ENCODE measurements around the gene FOLH1. TPM values are rescaled to one million over a fixed set of nuclear protein-coding genes. Genes with fewer than 3 reads are reported as not detected.
"Not testable (repeated sequence)": the region's sequence is repeated elsewhere in the genome, so short reads cannot be mapped to it uniquely, and the experiment has no call there.

FOLH1 gene
- total RNA-seq, 1 experiment from 2014 or later: 0.58 TPM

GRCh38 chr11:49202287-49202976, 6.0 kb downstream of the FOLH1 start:
- no peak for DNase-seq
- TF ChIP-seq EZH2phosphoT487 (IDR thresholded peaks at IDR 0.05; ENCODE audit: borderline replicate concordance, low read length) (no peak), EZH2 (IDR thresholded peaks at IDR 0.05; ENCODE audit: low read length, unreplicated experiment) (no peak)
- TF ChIP-seq, protein P1, sequence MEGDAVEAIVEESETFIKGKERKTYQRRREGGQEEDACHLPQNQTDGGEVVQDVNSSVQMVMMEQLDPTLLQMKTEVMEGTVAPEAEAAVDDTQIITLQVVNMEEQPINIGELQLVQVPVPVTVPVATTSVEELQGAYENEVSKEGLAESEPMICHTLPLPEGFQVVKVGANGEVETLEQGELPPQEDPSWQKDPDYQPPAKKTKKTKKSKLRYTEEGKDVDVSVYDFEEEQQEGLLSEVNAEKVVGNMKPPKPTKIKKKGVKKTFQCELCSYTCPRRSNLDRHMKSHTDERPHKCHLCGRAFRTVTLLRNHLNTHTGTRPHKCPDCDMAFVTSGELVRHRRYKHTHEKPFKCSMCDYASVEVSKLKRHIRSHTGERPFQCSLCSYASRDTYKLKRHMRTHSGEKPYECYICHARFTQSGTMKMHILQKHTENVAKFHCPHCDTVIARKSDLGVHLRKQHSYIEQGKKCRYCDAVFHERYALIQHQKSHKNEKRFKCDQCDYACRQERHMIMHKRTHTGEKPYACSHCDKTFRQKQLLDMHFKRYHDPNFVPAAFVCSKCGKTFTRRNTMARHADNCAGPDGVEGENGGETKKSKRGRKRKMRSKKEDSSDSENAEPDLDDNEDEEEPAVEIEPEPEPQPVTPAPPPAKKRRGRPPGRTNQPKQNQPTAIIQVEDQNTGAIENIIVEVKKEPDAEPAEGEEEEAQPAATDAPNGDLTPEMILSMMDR (conservative IDR thresholded peaks at IDR 0.05; ENCODE audit: low read depth, low read length): no peak
- ChIA-PET CTCF (interaction anchor here (0.6 kb wide), 1 partner anchor 98 kb away, joined by 3 read pairs; no protein-coding TSS in a partner anchor), POLR2A (ENCODE audit: unreplicated experiment) (no interaction called here)
- Histone ChIP-seq H3K4me2 (ENCODE audit: low read length) (no peak overlapping the region), H3K9me3 (ENCODE audit: low read length) (no peaks in the 10 kb centered on the region), H3K27ac (ENCODE audit: low read length) (no peak overlapping the region), H3F3A (ENCODE audit: low read length, unreplicated experiment) (no peaks in the 10 kb centered on the region), H3K27me3 (ENCODE audit: low read length) (no peaks in the 10 kb centered on the region), H3K4me1 (ENCODE audit: insufficient read depth, low read length) (no peaks in the 10 kb centered on the region), H3K79me2 (ENCODE audit: low read length) (no peaks in the 10 kb centered on the region), H3K9me2 (replicated peaks; ENCODE audit: low read length) (no peaks in the 10 kb centered on the region), H3K36me3 (ENCODE audit: low read depth, low read length) (no peaks in the 10 kb centered on the region), H4K20me1 (ENCODE audit: low read length) (no peaks in the 10 kb centered on the region), H3K4me3 (ENCODE audit: low read length) (no peak overlapping the region), H3K9ac (ENCODE audit: low read length) (no peak overlapping the region), H2AFZ (ENCODE audit: low read length) (no peak overlapping the region)
- no peak for ATAC-seq
- BruUV-seq (replicated peaks): no TSS peak
- intact Hi-C loops (cut with micrococcal nuclease): no loop called here

DNA sequence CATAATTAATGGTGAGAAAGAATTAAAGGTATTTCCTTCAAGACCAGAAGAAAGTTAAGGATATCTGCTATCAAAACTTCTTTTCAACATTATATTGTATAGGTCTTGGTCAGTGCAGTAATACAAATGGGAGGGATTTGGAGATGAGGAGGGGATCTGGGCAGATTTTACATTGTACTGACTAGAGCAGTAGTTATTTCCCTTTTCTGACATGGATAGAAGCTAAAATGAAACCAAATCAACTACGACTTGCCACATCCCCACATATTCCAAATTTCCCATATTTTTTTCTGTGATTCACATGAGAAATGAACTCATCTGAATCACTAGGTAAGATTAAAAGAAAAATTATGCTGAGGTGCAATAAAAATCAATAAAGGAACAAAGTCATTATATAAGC, 11.6 kb downstream of the FOLH1 start:
- H3K9ac ChIP-seq (ENCODE audit: low read length); H3K4me2 ChIP-seq (ENCODE audit: low read length); H3K4me1 ChIP-seq (ENCODE audit: insufficient read depth, low read length); H2AFZ ChIP-seq (ENCODE audit: low read length); intact Hi-C loops (cut with micrococcal nuclease); H3K9me2 ChIP-seq (replicated peaks; ENCODE audit: low read length); DNase-seq; ATAC-seq; H3K4me3 ChIP-seq (ENCODE audit: low read length); H3K36me3 ChIP-seq (ENCODE audit: low read depth, low read length); CTCF ChIA-PET; POLR2A ChIA-PET (ENCODE audit: unreplicated experiment); H3K27me3 ChIP-seq (ENCODE audit: low read length); BruUV-seq (replicated peaks); H3F3A ChIP-seq (ENCODE audit: low read length, unreplicated experiment); H3K79me2 ChIP-seq (ENCODE audit: low read length); H3K9me3 ChIP-seq (ENCODE audit: low read length); H3K27ac ChIP-seq (ENCODE audit: low read length); H4K20me1 ChIP-seq (ENCODE audit: low read length): not testable (repeated sequence)

- H3F3A ChIP-seq (ENCODE audit: low read length, unreplicated experiment); POLR2A ChIA-PET (ENCODE audit: unreplicated experiment); H3K79me2 ChIP-seq (ENCODE audit: low read length); H4K20me1 ChIP-seq (ENCODE audit: low read length); H3K9ac ChIP-seq (ENCODE audit: low read length); DNase-seq; H3K36me3 ChIP-seq (ENCODE audit: low read depth, low read length); intact Hi-C loops (cut with micrococcal nuclease); H3K27me3 ChIP-seq (ENCODE audit: low read length); ATAC-seq; H3K27ac ChIP-seq (ENCODE audit: low read length); BruUV-seq (replicated peaks); H2AFZ ChIP-seq (ENCODE audit: low read length); H3K9me2 ChIP-seq (replicated peaks; ENCODE audit: low read length); H3K4me3 ChIP-seq (ENCODE audit: low read length); H3K4me2 ChIP-seq (ENCODE audit: low read length); H3K4me1 ChIP-seq (ENCODE audit: insufficient read depth, low read length); CTCF ChIA-PET; H3K9me3 ChIP-seq (ENCODE audit: low read length): not testable (repeated sequence)
These were observed 12.4 kb downstream of the FOLH1 start for GRCh38 chr11:49196002-49196401.

DNA sequence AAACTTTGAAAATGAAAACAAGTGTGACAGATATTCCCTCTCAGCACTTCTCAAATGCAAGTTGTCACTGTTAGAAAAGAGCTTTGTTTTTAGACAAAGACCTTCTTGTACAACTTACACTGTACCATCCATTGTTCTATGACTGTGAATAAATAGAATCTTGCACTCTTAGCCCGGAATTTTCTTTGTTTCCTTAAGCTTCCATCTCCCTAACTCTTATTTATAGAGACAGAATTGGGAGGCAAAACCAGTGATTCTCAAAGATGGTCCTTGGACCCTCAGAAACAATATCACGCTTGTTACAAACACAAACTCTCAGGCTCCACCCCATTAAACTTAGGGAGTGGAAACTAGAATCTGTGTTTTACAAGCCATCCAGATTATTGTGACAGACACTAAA, 18.1 kb downstream of the FOLH1 start:
- H3K4me3 ChIP-seq (ENCODE audit: low read length); H3K4me1 ChIP-seq (ENCODE audit: insufficient read depth, low read length); H2AFZ ChIP-seq (ENCODE audit: low read length); H3K27me3 ChIP-seq (ENCODE audit: low read length); H4K20me1 ChIP-seq (ENCODE audit: low read length); H3K4me2 ChIP-seq (ENCODE audit: low read length); CTCF ChIA-PET; BruUV-seq (replicated peaks); DNase-seq; H3K9me2 ChIP-seq (replicated peaks; ENCODE audit: low read length); H3K27ac ChIP-seq (ENCODE audit: low read length); H3F3A ChIP-seq (ENCODE audit: low read length, unreplicated experiment); intact Hi-C loops (cut with micrococcal nuclease); ATAC-seq; POLR2A ChIA-PET (ENCODE audit: unreplicated experiment); H3K36me3 ChIP-seq (ENCODE audit: low read depth, low read length); H3K79me2 ChIP-seq (ENCODE audit: low read length); H3K9ac ChIP-seq (ENCODE audit: low read length); H3K9me3 ChIP-seq (ENCODE audit: low read length): not testable (repeated sequence)

DNA sequence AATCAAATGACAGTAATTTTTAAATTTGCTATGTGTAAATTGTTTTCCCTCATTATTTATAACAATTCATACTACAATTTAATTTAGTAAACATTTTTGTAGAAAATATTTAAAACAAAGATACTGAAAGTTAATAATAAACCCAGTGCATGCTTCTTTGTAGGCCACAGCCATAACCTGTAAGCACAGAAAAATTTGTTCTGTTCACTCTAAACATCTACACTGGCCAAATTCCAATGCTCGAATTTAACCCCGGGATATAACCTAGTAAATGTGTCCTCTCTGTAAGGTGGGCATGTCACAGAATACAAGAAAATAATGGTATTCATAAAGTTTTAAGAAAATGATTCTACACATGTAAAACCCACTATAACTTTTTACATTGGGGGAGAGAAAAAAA, 22.2 kb downstream of the FOLH1 start:
- H3K9me2 ChIP-seq (replicated peaks; ENCODE audit: low read length); H4K20me1 ChIP-seq (ENCODE audit: low read length); H2AFZ ChIP-seq (ENCODE audit: low read length); H3K27ac ChIP-seq (ENCODE audit: low read length); H3K4me2 ChIP-seq (ENCODE audit: low read length); BruUV-seq (replicated peaks); DNase-seq; POLR2A ChIA-PET (ENCODE audit: unreplicated experiment); H3K79me2 ChIP-seq (ENCODE audit: low read length); H3F3A ChIP-seq (ENCODE audit: low read length, unreplicated experiment); H3K4me1 ChIP-seq (ENCODE audit: insufficient read depth, low read length); ATAC-seq; CTCF ChIA-PET; intact Hi-C loops (cut with micrococcal nuclease); H3K36me3 ChIP-seq (ENCODE audit: low read depth, low read length); H3K4me3 ChIP-seq (ENCODE audit: low read length); H3K9ac ChIP-seq (ENCODE audit: low read length); H3K9me3 ChIP-seq (ENCODE audit: low read length); H3K27me3 ChIP-seq (ENCODE audit: low read length): not testable (repeated sequence)

DNA sequence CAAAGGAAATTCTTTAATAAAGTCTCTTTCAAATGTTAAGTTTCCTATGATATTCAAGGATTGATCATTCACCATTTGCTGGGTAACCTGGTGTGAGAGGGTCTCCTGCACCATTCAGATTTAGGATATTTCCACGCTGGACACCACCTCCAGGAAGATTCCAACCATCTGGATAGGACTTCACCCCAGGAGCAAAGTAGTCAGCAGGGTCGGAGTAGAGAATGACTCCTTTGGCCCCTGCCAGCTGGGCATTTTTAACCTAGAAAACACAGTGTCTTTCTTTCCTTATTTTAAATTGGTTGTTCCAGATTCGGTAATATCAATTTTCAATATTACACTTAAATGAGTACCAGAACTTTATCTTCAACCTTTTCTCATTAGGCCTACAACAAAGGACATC, 22.8 kb downstream of the FOLH1 start:
- H3K27ac ChIP-seq (ENCODE audit: low read length); CTCF ChIA-PET; H3K4me2 ChIP-seq (ENCODE audit: low read length); BruUV-seq (replicated peaks); H4K20me1 ChIP-seq (ENCODE audit: low read length); H3K9me3 ChIP-seq (ENCODE audit: low read length); POLR2A ChIA-PET (ENCODE audit: unreplicated experiment); H3K27me3 ChIP-seq (ENCODE audit: low read length); DNase-seq; H3K4me3 ChIP-seq (ENCODE audit: low read length); H3K36me3 ChIP-seq (ENCODE audit: low read depth, low read length); H3K79me2 ChIP-seq (ENCODE audit: low read length); H3K9me2 ChIP-seq (replicated peaks; ENCODE audit: low read length); H3K9ac ChIP-seq (ENCODE audit: low read length); ATAC-seq; H3F3A ChIP-seq (ENCODE audit: low read length, unreplicated experiment); intact Hi-C loops (cut with micrococcal nuclease); H2AFZ ChIP-seq (ENCODE audit: low read length); H3K4me1 ChIP-seq (ENCODE audit: insufficient read depth, low read length): not testable (repeated sequence)
